Measurements from ENCODE around the gene MAST3. TPM values are rescaled to one million over a fixed set of nuclear protein-coding genes. Genes with fewer than 3 reads are reported as not detected.
A peak's percentile ranks its signal among the peaks of the same experiment; 100 is the strongest.

The MAST3 gene
- polyA plus RNA-seq, 1 of the 3 experiments (the other 2 are of a cell fraction), result 4.5 TPM

DNA sequence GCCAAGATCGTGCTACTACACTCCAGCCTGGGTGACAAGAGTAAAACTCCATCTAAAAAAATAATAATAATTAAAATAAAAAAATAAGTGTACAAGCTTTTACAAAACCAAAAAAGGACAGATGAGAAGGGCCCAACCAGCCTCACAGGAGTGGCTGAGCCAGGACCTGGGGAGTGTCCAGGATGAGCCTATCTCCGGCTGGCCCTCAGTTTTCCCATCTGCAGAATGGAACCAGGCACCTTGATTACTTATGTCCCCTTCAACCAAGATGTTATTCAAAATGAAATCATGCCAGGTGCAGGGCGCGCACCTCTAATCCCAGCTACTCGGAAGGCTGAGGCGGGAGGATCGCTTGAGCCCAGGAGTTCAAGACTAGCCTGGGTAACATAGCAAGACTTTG lies 66.5 kb downstream of the MAST3 start (continued):
- TF ChIP-seq, protein P1, sequence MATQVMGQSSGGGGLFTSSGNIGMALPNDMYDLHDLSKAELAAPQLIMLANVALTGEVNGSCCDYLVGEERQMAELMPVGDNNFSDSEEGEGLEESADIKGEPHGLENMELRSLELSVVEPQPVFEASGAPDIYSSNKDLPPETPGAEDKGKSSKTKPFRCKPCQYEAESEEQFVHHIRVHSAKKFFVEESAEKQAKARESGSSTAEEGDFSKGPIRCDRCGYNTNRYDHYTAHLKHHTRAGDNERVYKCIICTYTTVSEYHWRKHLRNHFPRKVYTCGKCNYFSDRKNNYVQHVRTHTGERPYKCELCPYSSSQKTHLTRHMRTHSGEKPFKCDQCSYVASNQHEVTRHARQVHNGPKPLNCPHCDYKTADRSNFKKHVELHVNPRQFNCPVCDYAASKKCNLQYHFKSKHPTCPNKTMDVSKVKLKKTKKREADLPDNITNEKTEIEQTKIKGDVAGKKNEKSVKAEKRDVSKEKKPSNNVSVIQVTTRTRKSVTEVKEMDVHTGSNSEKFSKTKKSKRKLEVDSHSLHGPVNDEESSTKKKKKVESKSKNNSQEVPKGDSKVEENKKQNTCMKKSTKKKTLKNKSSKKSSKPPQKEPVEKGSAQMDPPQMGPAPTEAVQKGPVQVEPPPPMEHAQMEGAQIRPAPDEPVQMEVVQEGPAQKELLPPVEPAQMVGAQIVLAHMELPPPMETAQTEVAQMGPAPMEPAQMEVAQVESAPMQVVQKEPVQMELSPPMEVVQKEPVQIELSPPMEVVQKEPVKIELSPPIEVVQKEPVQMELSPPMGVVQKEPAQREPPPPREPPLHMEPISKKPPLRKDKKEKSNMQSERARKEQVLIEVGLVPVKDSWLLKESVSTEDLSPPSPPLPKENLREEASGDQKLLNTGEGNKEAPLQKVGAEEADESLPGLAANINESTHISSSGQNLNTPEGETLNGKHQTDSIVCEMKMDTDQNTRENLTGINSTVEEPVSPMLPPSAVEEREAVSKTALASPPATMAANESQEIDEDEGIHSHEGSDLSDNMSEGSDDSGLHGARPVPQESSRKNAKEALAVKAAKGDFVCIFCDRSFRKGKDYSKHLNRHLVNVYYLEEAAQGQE (IDR thresholded peaks at IDR 0.05; ENCODE audit: low read depth, low read length), result no peak
- TF ChIP-seq FOXM1 (IDR thresholded peaks at IDR 0.05; ENCODE audit: low read depth), result no peak
- no peak for TF ChIP-seq RXRA (IDR thresholded peaks at IDR 0.05; ENCODE audit: borderline replicate concordance, low read depth)
- TF ChIP-seq GABPA (IDR thresholded peaks at IDR 0.05; ENCODE audit: low read depth), result no peak
- TF ChIP-seq, protein P2, sequence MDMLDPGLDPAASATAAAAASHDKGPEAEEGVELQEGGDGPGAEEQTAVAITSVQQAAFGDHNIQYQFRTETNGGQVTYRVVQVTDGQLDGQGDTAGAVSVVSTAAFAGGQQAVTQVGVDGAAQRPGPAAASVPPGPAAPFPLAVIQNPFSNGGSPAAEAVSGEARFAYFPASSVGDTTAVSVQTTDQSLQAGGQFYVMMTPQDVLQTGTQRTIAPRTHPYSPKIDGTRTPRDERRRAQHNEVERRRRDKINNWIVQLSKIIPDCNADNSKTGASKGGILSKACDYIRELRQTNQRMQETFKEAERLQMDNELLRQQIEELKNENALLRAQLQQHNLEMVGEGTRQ (IDR thresholded peaks at IDR 0.05; ENCODE audit: borderline replicate concordance, low read depth, low read length), result no peak
- TF ChIP-seq POLR2AphosphoS5 (IDR thresholded peaks at IDR 0.05; ENCODE audit: low read depth, low read length), result no peak

DNA sequence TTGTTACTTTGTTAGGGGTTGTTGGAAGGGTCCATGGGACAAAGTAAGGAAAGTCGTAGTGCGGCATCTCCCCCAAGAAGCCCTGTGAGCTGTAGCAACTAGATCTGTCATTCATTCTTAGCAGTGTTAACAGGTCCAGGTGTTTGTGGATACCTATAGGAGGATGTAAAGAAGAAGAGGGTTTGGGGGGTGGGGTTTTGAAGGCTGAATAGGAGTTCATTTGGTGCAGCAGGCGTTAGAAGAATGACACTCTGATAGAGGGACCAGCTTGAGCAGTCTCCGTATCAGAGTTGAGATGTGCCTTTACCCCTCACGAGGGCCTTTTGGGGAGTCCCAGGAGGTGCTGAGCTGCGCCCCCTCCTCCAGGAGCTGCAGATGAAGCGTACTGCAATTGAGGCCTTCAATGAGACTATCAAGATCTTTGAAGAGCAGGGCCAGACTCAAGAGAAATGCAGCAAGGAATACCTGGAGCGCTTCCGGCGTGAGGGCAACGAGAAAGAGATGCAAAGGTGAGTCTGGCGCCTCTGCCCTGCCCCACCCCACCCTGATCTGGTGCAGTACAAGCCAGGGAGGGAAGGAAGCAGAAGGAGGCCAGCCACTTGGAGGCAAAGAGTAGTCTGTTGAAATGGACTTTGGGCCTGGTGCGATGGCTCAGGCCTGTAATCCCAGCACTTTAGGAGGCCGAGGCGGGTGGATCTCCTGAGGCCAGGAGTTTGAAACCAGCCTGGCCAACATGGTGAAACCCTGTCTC lies 68.4 kb downstream of the MAST3 start:
- Histone ChIP-seq H3K79me2 (ENCODE audit: insufficient read depth) (no peaks in the 10 kb centered on the region), H3K9me3 (no peaks in the 10 kb centered on the region), H3K9me2 (no peaks in the 10 kb centered on the region), H3K36me3 (replicated peaks in 1 of 2; ENCODE audit: control insufficient read depth in 1 of 2, insufficient read depth in 2 of 2, low read length in 1 of 2) (peaks cover 38 to 44% of the 10 kb centered on the region in 2 experiments), H3K4me2 (no peak overlapping the region), H3K4me1 (ENCODE audit: control insufficient read depth in 1 of 2, insufficient read depth in 2 of 2, low read depth in 1 of 2, low read length in 1 of 2) (peaks cover 0 to 8% of the 10 kb centered on the region in 2 experiments; a peak in 1 of 4 replicates), H3K4me3 (ENCODE audit: low read depth in 2 of 2, low read length in 1 of 2) (no peak overlapping the region), H3K27ac (ENCODE audit: low read depth in 2 of 2, low read length in 1 of 2) (no peak overlapping the region), H4K20me1 (ENCODE audit: insufficient read depth) (no peaks in the 10 kb centered on the region), H3F3A (replicated peaks; ENCODE audit: insufficient read depth) (peaks cover 10% of the 10 kb centered on the region), H2AFZ (ENCODE audit: low read depth) (no peak overlapping the region), H3K27me3 (ENCODE audit: insufficient read depth) (no peaks in the 10 kb centered on the region), H3K9ac (no peak overlapping the region)
- ChIA-PET POLR2A (interaction anchor here (1.0 kb wide), 1 partner anchor 14 kb away, joined by 3 read pairs; the partner anchor contains the start of gene PIK3R2), CTCF (interaction anchor here (2.1 to 9.4 kb wide), 2 partner anchors 9 to 55 kb away, joined by 7 to 78 read pairs; partner anchors contain the start of gene IFI30)
- 96% methylated on average over 15 of the region's 15 CpGs for WGBS (ENCODE audit: low lambda C conversion rate)
- DNase-seq, result peak; percentile 16
- TF ChIP-seq GATA2 (CRISPR knock-in tag; IDR thresholded peaks at IDR 0.05), result no peak
- no peak for TF ChIP-seq GABPA (IDR thresholded peaks at IDR 0.05; ENCODE audit: low read depth)
- TF ChIP-seq SIN3A (IDR thresholded peaks at IDR 0.05; ENCODE audit: borderline replicate concordance, low read depth, low read length), result no peak
- TF ChIP-seq TCF12 (IDR thresholded peaks at IDR 0.05), result no peak
- TF ChIP-seq NRF1 (IDR thresholded peaks at IDR 0.05; ENCODE audit: low read depth, low read length), result no peak
- no peak for TF ChIP-seq TEAD4 (IDR thresholded peaks at IDR 0.05; ENCODE audit: borderline replicate concordance, insufficient read depth)
- TF ChIP-seq YY1 (IDR thresholded peaks at IDR 0.05; ENCODE audit: low read depth), result no peak
- TF ChIP-seq, protein P3, sequence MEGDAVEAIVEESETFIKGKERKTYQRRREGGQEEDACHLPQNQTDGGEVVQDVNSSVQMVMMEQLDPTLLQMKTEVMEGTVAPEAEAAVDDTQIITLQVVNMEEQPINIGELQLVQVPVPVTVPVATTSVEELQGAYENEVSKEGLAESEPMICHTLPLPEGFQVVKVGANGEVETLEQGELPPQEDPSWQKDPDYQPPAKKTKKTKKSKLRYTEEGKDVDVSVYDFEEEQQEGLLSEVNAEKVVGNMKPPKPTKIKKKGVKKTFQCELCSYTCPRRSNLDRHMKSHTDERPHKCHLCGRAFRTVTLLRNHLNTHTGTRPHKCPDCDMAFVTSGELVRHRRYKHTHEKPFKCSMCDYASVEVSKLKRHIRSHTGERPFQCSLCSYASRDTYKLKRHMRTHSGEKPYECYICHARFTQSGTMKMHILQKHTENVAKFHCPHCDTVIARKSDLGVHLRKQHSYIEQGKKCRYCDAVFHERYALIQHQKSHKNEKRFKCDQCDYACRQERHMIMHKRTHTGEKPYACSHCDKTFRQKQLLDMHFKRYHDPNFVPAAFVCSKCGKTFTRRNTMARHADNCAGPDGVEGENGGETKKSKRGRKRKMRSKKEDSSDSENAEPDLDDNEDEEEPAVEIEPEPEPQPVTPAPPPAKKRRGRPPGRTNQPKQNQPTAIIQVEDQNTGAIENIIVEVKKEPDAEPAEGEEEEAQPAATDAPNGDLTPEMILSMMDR (IDR thresholded peaks at IDR 0.05), result no peak
- TF ChIP-seq RFX5 (IDR thresholded peaks at IDR 0.05; ENCODE audit: low read length), result no peak
- TF ChIP-seq CHD2 (IDR thresholded peaks at IDR 0.05; ENCODE audit: low read length, partially characterized antibody), result no peak
- TF ChIP-seq, protein P2 (IDR thresholded peaks at IDR 0.05; ENCODE audit: borderline replicate concordance, low read depth, low read length), result no peak
- TF ChIP-seq RAD21 (IDR thresholded peaks at IDR 0.05; ENCODE audit: low read length), result no peak
- TF ChIP-seq, protein P4, sequence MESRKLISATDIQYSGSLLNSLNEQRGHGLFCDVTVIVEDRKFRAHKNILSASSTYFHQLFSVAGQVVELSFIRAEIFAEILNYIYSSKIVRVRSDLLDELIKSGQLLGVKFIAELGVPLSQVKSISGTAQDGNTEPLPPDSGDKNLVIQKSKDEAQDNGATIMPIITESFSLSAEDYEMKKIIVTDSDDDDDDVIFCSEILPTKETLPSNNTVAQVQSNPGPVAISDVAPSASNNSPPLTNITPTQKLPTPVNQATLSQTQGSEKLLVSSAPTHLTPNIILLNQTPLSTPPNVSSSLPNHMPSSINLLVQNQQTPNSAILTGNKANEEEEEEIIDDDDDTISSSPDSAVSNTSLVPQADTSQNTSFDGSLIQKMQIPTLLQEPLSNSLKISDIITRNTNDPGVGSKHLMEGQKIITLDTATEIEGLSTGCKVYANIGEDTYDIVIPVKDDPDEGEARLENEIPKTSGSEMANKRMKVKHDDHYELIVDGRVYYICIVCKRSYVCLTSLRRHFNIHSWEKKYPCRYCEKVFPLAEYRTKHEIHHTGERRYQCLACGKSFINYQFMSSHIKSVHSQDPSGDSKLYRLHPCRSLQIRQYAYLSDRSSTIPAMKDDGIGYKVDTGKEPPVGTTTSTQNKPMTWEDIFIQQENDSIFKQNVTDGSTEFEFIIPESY (IDR thresholded peaks at IDR 0.05; ENCODE audit: borderline replicate concordance, low read depth), result no peak
- no peak for TF ChIP-seq FOXJ3 (CRISPR knock-in tag; IDR thresholded peaks at IDR 0.05)
- TF ChIP-seq EZH2phosphoT487 (IDR thresholded peaks at IDR 0.05; ENCODE audit: borderline replicate concordance, low read depth), result no peak
- TF ChIP-seq, protein P5, sequence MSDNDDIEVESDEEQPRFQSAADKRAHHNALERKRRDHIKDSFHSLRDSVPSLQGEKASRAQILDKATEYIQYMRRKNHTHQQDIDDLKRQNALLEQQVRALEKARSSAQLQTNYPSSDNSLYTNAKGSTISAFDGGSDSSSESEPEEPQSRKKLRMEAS (IDR thresholded peaks at IDR 0.05; ENCODE audit: low read depth), result no peak
- TF ChIP-seq NFIC (IDR thresholded peaks at IDR 0.05; ENCODE audit: borderline replicate concordance), result no peak
